ENCODE measurements around the gene DCDC1.

DCDC1 gene

GRCh38 chr11:30991376-30991775 lies 378.2 kb downstream of the DCDC1 start:
- TF ChIP-seq, protein P1, sequence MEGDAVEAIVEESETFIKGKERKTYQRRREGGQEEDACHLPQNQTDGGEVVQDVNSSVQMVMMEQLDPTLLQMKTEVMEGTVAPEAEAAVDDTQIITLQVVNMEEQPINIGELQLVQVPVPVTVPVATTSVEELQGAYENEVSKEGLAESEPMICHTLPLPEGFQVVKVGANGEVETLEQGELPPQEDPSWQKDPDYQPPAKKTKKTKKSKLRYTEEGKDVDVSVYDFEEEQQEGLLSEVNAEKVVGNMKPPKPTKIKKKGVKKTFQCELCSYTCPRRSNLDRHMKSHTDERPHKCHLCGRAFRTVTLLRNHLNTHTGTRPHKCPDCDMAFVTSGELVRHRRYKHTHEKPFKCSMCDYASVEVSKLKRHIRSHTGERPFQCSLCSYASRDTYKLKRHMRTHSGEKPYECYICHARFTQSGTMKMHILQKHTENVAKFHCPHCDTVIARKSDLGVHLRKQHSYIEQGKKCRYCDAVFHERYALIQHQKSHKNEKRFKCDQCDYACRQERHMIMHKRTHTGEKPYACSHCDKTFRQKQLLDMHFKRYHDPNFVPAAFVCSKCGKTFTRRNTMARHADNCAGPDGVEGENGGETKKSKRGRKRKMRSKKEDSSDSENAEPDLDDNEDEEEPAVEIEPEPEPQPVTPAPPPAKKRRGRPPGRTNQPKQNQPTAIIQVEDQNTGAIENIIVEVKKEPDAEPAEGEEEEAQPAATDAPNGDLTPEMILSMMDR (IDR thresholded peaks at IDR 0.05; ENCODE audit: low read depth, low read length): no peak
- H3K4me3 ChIP-seq (ENCODE audit: low read depth, low read length): no peak overlapping the region

DNA sequence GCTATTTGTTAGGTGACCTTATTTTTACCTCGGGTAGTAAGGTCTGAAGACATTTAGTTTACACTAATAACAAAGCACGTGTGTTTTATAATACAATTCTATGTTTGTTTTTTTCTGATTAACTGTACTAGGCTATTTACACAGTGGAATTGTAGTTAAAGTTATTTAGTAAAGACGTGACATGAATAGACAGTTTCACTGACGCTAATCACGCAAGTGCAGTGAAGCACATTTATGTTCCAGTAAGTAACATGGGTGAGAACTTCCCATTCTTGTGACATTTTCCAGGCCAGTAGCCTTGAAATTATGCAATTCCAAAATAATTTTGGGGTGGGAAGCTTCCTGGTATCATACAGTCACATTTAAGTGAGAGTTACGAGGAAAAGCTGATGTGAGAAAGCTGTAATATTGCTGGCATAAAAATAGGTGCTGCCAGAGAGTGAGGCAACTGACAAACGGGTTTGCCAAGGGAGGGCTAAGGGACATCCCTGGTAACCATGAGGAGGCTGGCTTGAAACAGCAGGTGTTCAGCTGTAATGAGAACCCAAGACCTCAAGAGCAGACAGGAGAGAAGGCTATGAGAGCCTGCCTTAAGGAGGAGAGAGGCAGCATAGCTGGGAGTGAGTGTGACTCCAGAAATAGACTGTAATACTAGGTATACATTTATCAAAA lies 378.8 kb downstream of the DCDC1 start:
- H3K4me3 ChIP-seq (ENCODE audit: low read depth, low read length): no peak overlapping the region
- TF ChIP-seq, protein P1 (IDR thresholded peaks at IDR 0.05; ENCODE audit: low read depth, low read length): no peak

DNA sequence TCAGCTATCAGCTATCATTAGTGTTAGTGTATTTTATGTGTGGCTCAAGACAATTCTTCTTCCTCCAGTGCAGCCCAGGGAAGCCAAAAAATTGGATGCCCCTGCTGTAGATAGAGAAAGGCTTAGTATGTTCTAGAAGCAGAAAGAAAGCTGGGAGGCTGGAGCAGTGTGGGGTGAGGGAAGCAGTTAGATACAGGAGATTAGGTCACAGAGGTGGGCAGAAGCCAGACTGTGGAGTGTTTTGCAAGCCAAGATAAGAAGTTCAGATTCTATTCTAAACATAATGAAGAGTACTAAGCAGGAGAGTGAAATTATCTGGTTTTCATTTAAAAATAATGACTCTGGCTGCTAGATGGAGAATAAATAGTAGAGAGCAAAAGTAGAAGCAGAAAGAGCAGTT lies 381.7 kb downstream of the DCDC1 start:
- H3K4me3 ChIP-seq (ENCODE audit: low read depth, low read length): no peak overlapping the region
- TF ChIP-seq, protein P1 (IDR thresholded peaks at IDR 0.05; ENCODE audit: low read depth, low read length): no peak

DNA sequence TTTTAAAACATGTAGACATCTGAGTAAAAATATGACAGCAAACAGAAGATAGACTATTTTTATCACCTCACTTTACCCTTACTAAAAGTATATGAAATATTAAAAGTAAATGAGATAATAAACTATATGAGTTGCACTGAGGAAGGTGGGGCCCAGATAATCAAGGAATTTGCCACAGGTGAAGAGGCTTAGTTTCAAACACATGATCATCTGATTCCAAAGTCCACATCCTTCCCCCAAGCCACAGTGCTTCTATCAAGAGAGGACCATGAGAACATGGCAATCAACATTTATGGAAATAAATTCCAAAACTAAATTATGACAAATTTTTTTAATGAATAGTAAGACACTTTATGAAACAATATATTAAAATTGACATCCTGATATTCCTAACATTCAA lies 384.0 kb downstream of the DCDC1 start:
- TF ChIP-seq, protein P1 (IDR thresholded peaks at IDR 0.05; ENCODE audit: low read depth, low read length): no peak

DNA sequence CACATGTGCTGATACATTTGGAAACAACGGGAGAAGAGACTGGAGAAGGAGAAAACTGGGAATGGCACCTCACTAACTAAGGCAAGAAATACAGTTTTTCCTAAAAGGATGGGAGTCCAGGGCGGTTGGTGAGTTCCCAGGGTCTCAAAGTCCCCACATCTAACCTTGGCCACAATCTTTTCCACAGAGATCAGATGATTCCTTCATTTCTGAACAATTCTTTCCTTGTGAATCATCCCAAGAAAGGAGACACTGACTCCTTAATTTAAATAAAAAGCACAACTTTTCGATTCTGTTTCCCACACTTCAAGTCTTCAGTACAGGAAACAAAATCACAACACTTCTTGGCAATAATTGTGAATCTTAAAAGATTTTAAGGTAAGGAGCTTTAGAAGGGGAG lies 384.7 kb downstream of the DCDC1 start:
- H3K4me3 ChIP-seq (ENCODE audit: low read depth, low read length): no peak overlapping the region
- TF ChIP-seq, protein P1 (IDR thresholded peaks at IDR 0.05; ENCODE audit: low read depth, low read length): no peak

More for the DNA sequence above, 384.0 kb downstream of the DCDC1 start:
- H3K4me3 ChIP-seq (ENCODE audit: low read depth, low read length): no peak overlapping the region

- no peak overlapping the region for H3K4me3 ChIP-seq (ENCODE audit: low read depth, low read length)
- TF ChIP-seq, protein P1 (IDR thresholded peaks at IDR 0.05; ENCODE audit: low read depth, low read length): no peak
Measured at GRCh38 chr11:30984442-30984816, 385.1 kb downstream of the DCDC1 start.

DNA sequence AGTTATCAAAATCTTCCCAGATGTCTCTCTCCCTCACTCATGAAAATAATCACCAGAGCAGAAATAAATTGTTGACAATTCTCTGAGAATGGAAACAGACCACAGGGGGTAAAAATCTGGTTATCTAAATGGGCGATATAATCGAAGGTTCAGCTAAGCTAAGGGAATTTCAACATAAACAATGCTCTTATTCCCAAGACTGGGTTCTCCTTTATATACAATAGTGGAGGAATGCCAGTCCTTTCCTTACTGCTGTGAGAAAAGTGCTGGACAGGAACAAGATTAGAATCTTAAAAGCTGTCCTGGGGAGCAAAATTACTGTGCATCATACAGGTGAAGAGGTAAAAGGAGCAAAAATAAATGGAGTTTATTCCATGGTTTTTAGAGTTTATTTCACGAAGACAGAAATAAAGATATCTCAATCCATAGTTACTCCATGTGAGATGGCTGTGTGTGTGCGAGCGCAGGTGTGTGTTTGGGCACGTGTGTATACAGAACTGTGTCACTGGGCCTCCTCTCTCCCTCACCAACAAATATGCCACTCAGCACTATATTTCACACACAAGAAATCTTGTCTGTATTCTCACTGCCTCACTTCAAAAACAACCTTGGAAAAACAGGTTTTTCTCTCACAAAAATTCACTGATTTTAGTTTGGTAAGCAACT lies 385.6 kb downstream of the DCDC1 start:
- TF ChIP-seq, protein P1 (IDR thresholded peaks at IDR 0.05; ENCODE audit: low read depth, low read length): no peak
- no peak overlapping the region for H3K4me3 ChIP-seq (ENCODE audit: low read depth, low read length)
